GM19467 (cell line): ENCODE results near the gene PRSS48.
"Not testable (repeated sequence)": the region's sequence is repeated elsewhere in the genome, so short reads cannot be mapped to it uniquely, and the experiment has no call there.

Experiments
- ATAC-seq: cut with Tn5 transposase; IDR thresholded peaks from one replicate; pipeline ENCODE4 v1.9.1; 2021; ENCODE audit warnings: mild to moderate bottlenecking, moderate library complexity; ENCODE audit not compliant: unreplicated experiment

The PRSS48 gene

GRCh38 chr4:151276787-151277562 is at the start of gene PRSS48:
TSS of gene PRSS48 (plus strand) at chr4:151277161. CDS start at chr4:151277173, 12 bp downstream.
- no peak for ATAC-seq

- ATAC-seq, result no peak
Measured at GRCh38 chr4:151227172-151227571, 49.8 kb upstream of the PRSS48 start.

- ATAC-seq, result no peak
Measured at GRCh38 chr4:151227731-151228130, 49.2 kb upstream of the PRSS48 start.

- ATAC-seq, result no peak
Measured at GRCh38 chr4:151228189-151229119, 48.5 kb upstream of the PRSS48 start.

- ATAC-seq, result no peak
Measured at GRCh38 chr4:151231915-151232595, 44.9 kb upstream of the PRSS48 start.

- no peak for ATAC-seq
Measured at GRCh38 chr4:151233600-151233999, 43.4 kb upstream of the PRSS48 start.

- not testable (repeated sequence) for ATAC-seq
Measured at GRCh38 chr4:151235373-151235772, 41.6 kb upstream of the PRSS48 start.

GRCh38 chr4:151236036-151236435 is 40.9 kb upstream of the PRSS48 start:
- ATAC-seq, result no peak

GRCh38 chr4:151238477-151238876 is 38.5 kb upstream of the PRSS48 start:
- ATAC-seq, result no peak

GRCh38 chr4:151239608-151240007 is 37.4 kb upstream of the PRSS48 start:
- no peak for ATAC-seq

- ATAC-seq, result no peak
Measured at GRCh38 chr4:151242305-151242704, 34.7 kb upstream of the PRSS48 start.

- ATAC-seq, result no peak
Measured at GRCh38 chr4:151246742-151247141, 30.2 kb upstream of the PRSS48 start.

- ATAC-seq, result no peak
Measured at GRCh38 chr4:151247395-151247794, 29.6 kb upstream of the PRSS48 start.

- ATAC-seq, result no peak
Measured at GRCh38 chr4:151248519-151248918, 28.4 kb upstream of the PRSS48 start.

GRCh38 chr4:151250706-151251105 is 26.3 kb upstream of the PRSS48 start:
- ATAC-seq, result no peak

- ATAC-seq, result no peak
Measured at GRCh38 chr4:151251603-151252304, 25.2 kb upstream of the PRSS48 start.

GRCh38 chr4:151255226-151255625 is 21.7 kb upstream of the PRSS48 start:
- ATAC-seq, result not testable (repeated sequence)

GRCh38 chr4:151255680-151256079 is 21.3 kb upstream of the PRSS48 start:
- not testable (repeated sequence) for ATAC-seq

- no peak for ATAC-seq
Measured at GRCh38 chr4:151256134-151256533, 20.8 kb upstream of the PRSS48 start.

- no peak for ATAC-seq
Measured at GRCh38 chr4:151257704-151258103, 19.3 kb upstream of the PRSS48 start.

GRCh38 chr4:151259752-151260151 is 17.2 kb upstream of the PRSS48 start:
- no peak for ATAC-seq
